LHCN-M2 (cell line): ENCODE measurements around the gene TMEM168. TPM values are rescaled to one million over a fixed set of nuclear protein-coding genes. Genes with fewer than 3 reads are reported as not detected.
A peak's percentile ranks its signal among the peaks of the same experiment; 100 is the strongest.
"Not testable (repeated sequence)": the region's sequence is repeated elsewhere in the genome, so short reads cannot be mapped to it uniquely, and the experiment has no call there.

Source experiments
- DNase-seq: peaks from one replicate; pipeline ENCODE4 v3.0.0-alpha.2; 2012; ENCODE audit warnings: low read depth
- total RNA-seq: library from RNA; depleted of rRNA; stranded (reverse); fragments of >200 nt; gene quantifications from 2 replicates; pipeline ENCODE4 v1.2.3, GENCODE V29; 2014

Gene TMEM168
- total RNA-seq, 1 experiment from 2014 or later = 18.9 TPM

- DNase-seq = no peak
Observed at GRCh38 chr7:112781110-112781509, 9.1 kb downstream of the TMEM168 start.

- no peak for DNase-seq
Observed at GRCh38 chr7:112779667-112780066, 10.5 kb downstream of the TMEM168 start.

- DNase-seq = no peak
Observed at GRCh38 chr7:112777406-112777805, 12.8 kb downstream of the TMEM168 start.

GRCh38 chr7:112771166-112771565 lies 19.0 kb downstream of the TMEM168 start:
- DNase-seq = no peak

- DNase-seq = no peak
Observed at GRCh38 chr7:112770051-112770450, 20.1 kb downstream of the TMEM168 start.

- DNase-seq = no peak
Observed at GRCh38 chr7:112765105-112765504, 25.1 kb downstream of the TMEM168 start.

- DNase-seq = peak; percentile 4
Observed at GRCh38 chr7:112763996-112764395, 26.2 kb downstream of the TMEM168 start.

- no peak for DNase-seq
Observed at GRCh38 chr7:112763298-112763697, 26.9 kb downstream of the TMEM168 start.

- peak; percentile 32 for DNase-seq
Observed at GRCh38 chr7:112759905-112760304, 30.3 kb downstream of the TMEM168 start.

GRCh38 chr7:112757337-112757736 lies 32.9 kb downstream of the TMEM168 start:
- DNase-seq = no peak

- DNase-seq = no peak
Observed at GRCh38 chr7:112753298-112753697, 36.9 kb downstream of the TMEM168 start.

GRCh38 chr7:112752576-112752975 lies 37.6 kb downstream of the TMEM168 start:
- DNase-seq = no peak

GRCh38 chr7:112749775-112750174 lies 40.4 kb downstream of the TMEM168 start:
- DNase-seq = no peak

GRCh38 chr7:112748381-112748780 lies 41.8 kb downstream of the TMEM168 start:
- DNase-seq = no peak

- DNase-seq = no peak
Observed at GRCh38 chr7:112745635-112746034, 44.6 kb downstream of the TMEM168 start.

GRCh38 chr7:112744818-112745217 lies 45.4 kb downstream of the TMEM168 start:
- DNase-seq = no peak

GRCh38 chr7:112743811-112744210 lies 46.4 kb downstream of the TMEM168 start:
- DNase-seq = no peak

- no peak for DNase-seq
Observed at GRCh38 chr7:112740667-112741066, 49.5 kb downstream of the TMEM168 start.

GRCh38 chr7:112739436-112740180 lies 50.6 kb downstream of the TMEM168 start:
- DNase-seq = no peak

GRCh38 chr7:112735261-112735660 lies 54.9 kb downstream of the TMEM168 start:
- no peak for DNase-seq

- not testable (repeated sequence) for DNase-seq
Observed at GRCh38 chr7:112731324-112731723, 58.9 kb downstream of the TMEM168 start.

GRCh38 chr7:112726076-112726475 lies 64.1 kb downstream of the TMEM168 start:
- peak; percentile 5 for DNase-seq

GRCh38 chr7:112723416-112723815 lies 66.8 kb downstream of the TMEM168 start:
- DNase-seq = peak; percentile 28

- no peak for DNase-seq
Observed at GRCh38 chr7:112721366-112721765, 68.8 kb downstream of the TMEM168 start.
